ENCODE measurements around the gene BARX1. TPM values are rescaled to one million over a fixed set of nuclear protein-coding genes. Genes with fewer than 3 reads are reported as not detected.

BARX1 gene
- total RNA-seq, 2 donors from 2014 or later: 9.1 TPM; not detected in 1

DNA sequence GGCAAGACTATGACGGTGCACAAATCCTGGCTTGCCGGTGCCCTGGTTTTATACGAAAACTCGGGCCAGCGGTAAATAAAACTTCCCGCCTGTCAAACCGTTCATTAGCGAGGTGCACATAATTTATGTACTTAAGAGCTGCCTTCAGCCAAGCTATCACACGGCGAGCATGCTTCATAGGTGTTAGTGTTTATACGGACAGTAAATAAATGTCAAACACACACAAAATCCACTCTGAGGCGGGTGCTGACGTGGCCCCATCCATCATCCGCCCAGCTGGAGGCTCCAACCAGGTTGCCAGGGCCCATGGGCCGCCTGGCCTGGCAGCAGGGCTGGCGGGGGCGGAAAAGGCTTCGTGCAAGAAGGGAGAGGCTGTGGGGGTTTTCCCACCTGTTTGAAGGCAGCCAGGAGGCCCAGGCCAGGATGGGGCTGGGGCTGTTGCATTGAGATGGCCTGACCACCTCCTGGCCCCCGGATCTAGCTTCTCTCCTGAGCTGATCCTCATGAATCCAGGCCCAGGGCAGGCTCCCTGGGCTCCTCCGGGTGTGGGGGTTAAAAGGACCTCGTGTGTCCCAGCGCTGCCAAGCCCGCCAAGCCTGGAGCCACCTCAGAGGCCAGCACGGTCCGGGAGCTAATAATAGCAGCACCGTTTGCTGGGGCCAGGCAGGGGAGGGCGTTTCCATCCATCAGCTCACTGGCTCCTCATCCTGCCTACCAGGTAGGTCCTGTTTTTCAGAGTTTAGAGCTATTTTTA lies 43.2 kb downstream of the BARX1 start:
- ATAC-seq (no peak), DNase-seq (ENCODE audit: low spot score in 2 of 2) (no peak)
- Mint-ChIP-seq H3K36me3 (no peaks in the 10 kb centered on the region), H3K9me3 (no peaks in the 10 kb centered on the region), H3K27ac (no peak overlapping the region)

DNA sequence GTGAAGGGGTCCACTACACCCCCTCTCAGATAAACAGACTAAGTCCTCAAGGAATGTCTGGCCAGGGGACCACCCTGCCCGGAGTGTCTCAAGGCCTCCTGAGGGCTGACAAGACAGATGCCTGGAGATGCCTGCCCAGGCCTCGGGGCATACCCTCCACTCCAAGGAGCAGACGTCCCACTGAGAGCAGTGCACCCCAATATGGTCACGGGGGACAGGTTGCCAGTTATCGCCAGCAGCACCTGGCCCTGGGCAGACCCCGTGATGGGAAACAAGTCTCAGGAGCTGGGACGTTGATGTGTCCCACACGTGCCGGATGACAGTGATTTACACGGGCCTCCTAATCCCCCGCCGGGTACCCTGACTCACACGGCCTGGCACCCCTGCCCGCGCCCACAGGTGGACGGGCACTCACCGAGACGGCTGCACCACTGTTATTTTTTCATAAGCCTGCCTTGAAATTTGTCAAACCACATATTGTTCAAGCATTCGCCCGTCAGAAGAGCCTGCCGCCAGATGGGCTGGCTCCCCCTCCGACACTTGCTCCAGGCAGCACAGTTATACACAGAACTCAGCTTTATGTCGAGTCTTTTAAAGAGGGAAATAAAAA lies 43.9 kb downstream of the BARX1 start:
- Mint-ChIP-seq H3K36me3 (no peaks in the 10 kb centered on the region), H3K27ac (no peak overlapping the region), H3K9me3 (no peaks in the 10 kb centered on the region)
- DNase-seq (ENCODE audit: low spot score in 2 of 2) (no peak), ATAC-seq (no peak)

DNA sequence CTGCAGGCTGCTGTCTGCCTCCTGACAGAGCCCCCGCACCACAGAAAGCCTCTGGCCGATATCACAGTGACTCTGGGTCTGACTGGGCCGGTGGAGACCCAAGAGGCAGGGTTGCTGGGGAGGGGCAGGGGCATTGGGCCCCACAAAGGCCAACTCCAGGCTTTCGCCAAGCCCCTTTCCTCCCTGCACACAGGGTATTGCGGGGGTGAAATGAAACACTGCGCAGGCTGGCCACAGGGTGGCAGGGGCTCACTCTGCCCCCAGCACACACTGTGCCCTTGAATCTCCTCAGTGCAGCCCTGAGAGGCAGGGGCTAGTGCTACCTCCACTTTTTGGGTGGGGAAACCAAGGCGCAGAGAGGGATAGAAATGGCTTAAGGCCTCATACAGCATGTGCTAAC lies 44.6 kb downstream of the BARX1 start:
- Mint-ChIP-seq H3K36me3 (no peaks in the 10 kb centered on the region), H3K27ac (no peak overlapping the region), H3K9me3 (no peaks in the 10 kb centered on the region)
- ATAC-seq (no peak), DNase-seq (ENCODE audit: low spot score in 2 of 2) (no peak)

DNA sequence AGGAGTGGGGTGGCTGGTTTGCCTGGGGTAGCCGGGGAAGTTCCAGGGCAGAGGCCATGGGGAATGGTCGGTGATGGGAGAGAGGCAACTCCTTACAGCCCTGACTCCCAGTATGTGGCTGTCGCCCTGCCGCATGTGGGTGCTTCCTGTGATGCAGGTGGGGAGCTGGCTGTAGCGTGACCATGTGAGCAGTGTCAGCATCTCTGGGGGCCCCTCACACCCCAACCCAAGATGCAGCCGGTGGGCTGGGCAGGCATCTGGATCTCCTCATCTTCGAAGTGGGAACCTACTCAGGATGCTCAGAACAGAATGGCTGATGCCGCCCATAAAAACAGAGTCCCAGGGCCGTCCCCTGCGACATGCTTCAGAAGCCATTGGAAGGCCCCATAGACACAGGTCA lies 45.0 kb downstream of the BARX1 start:
- ATAC-seq (no peak), DNase-seq (ENCODE audit: low spot score in 2 of 2) (no peak)
- Mint-ChIP-seq H3K27ac (no peak overlapping the region), H3K9me3 (no peaks in the 10 kb centered on the region), H3K36me3 (no peaks in the 10 kb centered on the region)

DNA sequence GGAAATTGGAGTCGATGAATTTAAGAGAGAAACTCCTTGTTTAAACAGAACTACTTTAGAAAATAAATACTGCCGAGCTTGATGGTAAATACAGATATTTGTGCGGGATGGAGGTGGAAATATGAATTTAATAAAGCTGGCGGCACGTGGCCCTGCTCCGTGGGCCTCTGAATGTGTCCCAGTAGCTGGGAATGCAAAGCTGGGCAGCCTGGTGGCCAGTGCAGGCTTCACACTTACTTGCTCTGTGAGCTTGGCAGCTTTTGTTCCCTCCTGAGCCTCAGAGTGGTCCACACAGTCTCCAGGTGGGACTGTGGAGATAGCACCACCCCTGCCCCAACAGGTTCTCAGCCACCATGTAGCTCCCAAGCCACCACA lies 45.9 kb downstream of the BARX1 start:
- ATAC-seq: no peak
- no peak for DNase-seq (ENCODE audit: low spot score in 2 of 2)
- Mint-ChIP-seq H3K27ac (no peak overlapping the region), H3K9me3 (no peaks in the 10 kb centered on the region), H3K36me3 (no peaks in the 10 kb centered on the region)

DNA sequence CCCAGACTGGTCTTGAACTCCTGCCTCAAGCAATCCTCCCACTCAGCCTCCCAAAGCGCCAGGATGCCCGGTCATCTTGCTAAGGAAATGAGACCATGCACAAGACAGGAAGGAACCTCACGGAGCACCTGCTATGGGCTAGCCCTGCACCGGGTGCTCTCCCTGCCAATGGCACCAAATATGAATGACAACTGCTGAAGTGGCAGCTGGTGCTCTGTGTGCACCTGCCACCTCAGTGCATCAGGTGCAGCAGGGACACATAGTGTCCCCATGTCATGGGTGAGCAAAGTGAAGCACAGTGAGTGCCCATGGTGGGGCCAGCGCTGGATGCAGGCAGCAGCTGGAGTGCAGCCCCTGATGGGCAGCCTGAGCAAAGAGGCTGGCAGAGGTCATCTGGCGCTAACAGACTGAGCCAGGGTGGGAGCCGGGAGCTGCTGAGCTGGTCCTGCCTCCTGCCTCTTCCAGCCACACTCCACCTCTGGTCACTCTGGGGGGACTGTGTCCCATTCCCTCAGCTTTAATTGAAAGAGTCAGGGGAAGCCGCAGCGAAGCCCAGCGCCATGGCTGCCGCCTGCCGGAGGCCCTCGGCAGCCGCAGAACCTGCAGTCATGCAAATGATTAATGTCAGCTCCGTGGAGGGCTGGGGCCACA lies 46.4 kb downstream of the BARX1 start:
- no peak for DNase-seq (ENCODE audit: low spot score in 2 of 2)
- no peak for ATAC-seq
- no peaks in the 10 kb centered on the region for H3K36me3 Mint-ChIP-seq
- H3K27ac Mint-ChIP-seq: no peak overlapping the region
- no peaks in the 10 kb centered on the region for H3K9me3 Mint-ChIP-seq

DNA sequence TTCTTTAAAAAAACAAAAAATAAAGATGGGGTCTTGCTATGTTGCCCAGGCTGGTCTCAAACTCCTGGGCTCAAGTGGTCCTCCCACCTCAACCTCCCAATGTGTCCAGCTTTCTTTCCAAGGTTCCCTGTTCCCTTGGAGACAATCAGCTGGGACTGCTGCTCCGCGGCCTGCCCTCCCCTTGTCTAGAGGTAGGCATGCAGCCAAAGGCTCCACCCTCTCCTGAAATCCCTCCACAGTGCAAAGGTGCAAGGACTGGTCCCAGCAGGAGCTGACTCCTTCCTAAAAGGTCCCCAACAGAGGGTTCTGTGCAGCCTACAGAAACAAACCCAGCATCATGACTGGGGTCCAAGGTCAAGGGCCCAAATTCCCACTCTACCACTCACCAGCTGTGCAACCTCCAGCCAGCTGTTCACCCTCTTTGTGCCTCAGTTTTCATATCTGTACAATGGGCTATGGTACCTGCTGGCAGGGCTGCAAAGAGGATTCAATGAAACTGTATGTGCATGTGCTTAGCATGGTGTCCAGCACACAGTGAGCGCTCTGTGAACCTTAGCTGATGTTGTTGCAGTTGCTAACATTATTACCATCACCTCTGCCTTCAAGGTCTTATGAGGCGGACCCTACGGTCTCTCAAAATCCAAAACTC lies 47.5 kb downstream of the BARX1 start:
- H3K36me3 Mint-ChIP-seq: no peaks in the 10 kb centered on the region

DNA sequence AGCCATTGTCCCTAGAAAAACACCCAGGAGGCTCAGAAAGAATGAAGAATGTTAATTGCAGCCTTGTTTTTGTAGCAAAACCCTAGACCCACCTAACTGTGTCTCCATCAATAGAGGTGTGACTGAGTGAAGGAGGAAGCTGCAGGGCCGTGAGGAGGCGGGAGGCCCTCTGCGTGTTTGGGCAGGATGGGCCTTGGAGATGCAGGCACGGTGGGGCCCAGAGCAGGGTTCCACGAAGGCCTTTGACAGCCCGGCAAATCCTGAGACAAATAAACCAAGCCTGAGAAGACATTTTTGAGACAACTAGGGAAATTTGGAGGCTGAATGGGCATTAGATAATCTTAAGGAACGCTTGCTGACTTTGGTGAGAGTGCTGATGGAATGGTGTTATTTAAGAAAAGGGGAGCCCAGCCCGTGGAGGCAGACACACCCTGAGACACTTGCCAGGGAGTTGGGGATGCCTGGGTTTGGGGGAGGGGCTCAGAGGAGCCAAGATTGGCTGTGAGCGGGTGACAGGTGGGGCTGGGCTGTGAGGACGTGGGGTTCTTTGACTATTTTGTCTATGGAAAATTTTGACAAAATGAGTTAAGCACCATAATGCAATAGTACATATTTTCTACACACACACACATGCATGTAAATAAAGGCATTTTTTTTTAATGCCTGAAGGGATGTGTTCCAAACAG lies 48.8 kb downstream of the BARX1 start:
- Mint-ChIP-seq H3K9me3 (no peaks in the 10 kb centered on the region), H3K36me3 (no peaks in the 10 kb centered on the region), H3K27ac (peak overlapping the region in 1 of 2 donors; percentile 50)
- ATAC-seq (no peak), DNase-seq (ENCODE audit: low spot score in 2 of 2) (no peak)

More for the DNA sequence above, 47.5 kb downstream of the BARX1 start:
- DNase-seq (ENCODE audit: low spot score in 2 of 2) (no peak), ATAC-seq (no peak)
- Mint-ChIP-seq H3K27ac (no peak overlapping the region), H3K9me3 (no peaks in the 10 kb centered on the region)

DNA sequence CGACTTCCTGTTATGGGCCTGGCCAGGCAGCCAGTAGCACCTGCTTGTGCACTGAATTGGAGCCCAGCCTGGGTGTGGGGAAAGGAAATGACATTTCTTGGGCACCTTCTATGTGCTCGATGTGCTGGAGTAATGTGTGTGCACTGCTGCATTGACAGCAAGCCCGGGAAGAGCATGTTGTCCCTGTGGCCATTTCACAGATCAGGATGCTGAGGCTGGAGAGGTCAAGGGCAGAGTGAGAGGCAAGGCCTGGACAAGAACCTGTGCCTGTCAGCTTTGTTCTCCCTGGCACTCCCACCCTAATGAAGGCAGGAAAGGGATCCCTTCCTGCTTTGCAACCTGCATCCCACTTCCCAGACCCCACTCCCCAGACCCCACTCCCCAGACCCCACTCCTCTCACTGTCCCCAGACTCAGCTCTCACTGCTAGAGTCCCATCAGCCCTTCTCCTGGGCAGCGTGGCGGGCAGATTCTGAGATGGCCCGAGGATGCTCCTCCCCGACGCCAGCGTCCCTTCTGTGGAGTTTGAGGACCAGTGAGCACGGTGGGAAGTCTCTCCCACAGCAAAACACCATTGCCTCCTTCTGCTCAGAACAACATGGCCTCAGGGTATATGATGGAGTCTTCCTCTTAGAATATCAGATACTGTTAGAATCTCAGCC lies 49.6 kb downstream of the BARX1 start:
- no peak for ATAC-seq
- H3K36me3 Mint-ChIP-seq: peaks cover 0 to under 1% of the 10 kb centered on the region in 2 donors
- no peak overlapping the region for H3K27ac Mint-ChIP-seq
- no peaks in the 10 kb centered on the region for H3K9me3 Mint-ChIP-seq
- DNase-seq (ENCODE audit: low spot score in 2 of 2): no peak

DNA sequence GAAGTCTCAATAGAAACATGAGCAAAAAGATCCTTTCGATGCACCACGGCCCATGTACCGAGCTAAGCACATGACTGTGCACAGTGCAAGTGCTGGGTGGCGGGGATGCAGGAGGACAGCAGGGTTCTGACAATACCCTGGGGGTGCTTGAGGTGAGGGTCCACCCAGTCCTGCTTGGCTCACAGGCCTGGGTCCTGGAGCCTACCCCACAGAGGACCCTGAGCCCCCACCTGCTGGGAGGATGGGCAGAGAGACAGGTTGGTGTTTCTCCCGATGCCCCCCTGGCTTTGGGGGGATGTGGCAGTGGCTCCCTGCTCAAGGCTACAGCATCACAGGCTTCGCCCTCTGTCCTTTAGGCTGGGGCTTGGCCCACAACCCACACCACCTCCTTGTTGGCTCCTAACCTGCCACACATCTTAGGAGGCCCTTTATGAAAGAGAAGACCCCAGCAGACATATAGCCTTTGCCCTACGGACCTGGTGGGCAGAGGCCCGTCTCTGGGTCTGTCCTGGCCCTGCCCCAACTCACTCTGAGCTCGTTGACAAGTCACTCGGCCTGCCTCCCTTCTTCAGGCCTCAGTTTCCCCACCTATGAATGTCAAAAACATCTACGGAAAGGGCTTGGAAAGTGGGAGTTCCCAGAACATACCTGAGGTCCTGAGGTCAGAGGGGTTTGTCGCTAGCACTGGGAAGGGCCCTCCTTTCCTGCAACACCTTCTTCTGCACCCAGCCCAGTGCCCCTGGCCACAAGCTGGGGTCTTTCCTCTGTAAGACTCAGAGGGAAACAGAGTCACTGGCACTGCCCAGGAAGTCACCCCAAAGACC lies 50.3 kb downstream of the BARX1 start:
- ATAC-seq: no peak
- no peak for DNase-seq (ENCODE audit: low spot score in 2 of 2)
- H3K9me3 Mint-ChIP-seq: no peaks in the 10 kb centered on the region
- H3K36me3 Mint-ChIP-seq: peaks cover 6% of the 10 kb centered on the region in 2 donors
- peak overlapping the region in 1 of 2 donors; percentile 65 for H3K27ac Mint-ChIP-seq

DNA sequence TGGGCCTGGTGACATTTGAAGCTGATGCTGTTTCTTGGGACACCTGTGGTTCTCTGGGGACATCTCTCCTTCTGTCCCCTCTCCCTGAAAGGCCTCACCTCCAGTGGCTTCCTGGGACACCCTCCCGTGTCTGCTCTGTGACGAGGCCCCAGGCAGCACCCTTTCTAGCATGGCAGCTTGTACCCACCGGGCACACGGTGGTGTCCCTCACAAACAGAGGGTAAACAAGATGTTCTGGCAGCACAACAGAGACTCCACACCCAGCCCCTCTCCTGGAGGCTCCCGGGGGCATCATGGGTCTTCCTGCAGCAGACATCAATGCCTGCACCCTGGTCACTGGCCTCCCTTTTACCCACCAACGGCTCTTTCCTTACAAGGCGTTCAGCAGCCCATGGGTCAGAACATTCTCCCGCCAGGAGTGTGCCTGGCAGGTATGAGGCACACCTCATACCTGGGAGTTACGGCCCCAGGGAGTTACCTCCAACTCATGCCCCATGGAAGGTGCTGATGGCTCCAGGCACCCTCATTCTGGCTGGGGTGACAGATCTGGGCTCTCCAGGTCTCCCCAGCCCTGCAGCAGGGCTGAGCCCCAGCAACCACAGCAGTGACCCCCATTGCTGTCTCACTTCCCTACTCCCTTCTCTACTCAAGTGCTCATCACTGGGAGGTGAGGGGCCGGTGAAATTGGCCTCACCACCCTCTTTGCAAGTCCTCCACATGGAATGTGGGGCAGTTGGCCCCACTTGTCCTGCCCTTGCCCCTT lies 51.1 kb downstream of the BARX1 start:
- H3K36me3 Mint-ChIP-seq: peaks cover 6 to 8% of the 10 kb centered on the region in 2 donors
- H3K27ac Mint-ChIP-seq: peak overlapping the region in 1 of 2 donors; percentile 65
- no peak for ATAC-seq
- no peak for DNase-seq (ENCODE audit: low spot score in 2 of 2)
- H3K9me3 Mint-ChIP-seq: no peaks in the 10 kb centered on the region

DNA sequence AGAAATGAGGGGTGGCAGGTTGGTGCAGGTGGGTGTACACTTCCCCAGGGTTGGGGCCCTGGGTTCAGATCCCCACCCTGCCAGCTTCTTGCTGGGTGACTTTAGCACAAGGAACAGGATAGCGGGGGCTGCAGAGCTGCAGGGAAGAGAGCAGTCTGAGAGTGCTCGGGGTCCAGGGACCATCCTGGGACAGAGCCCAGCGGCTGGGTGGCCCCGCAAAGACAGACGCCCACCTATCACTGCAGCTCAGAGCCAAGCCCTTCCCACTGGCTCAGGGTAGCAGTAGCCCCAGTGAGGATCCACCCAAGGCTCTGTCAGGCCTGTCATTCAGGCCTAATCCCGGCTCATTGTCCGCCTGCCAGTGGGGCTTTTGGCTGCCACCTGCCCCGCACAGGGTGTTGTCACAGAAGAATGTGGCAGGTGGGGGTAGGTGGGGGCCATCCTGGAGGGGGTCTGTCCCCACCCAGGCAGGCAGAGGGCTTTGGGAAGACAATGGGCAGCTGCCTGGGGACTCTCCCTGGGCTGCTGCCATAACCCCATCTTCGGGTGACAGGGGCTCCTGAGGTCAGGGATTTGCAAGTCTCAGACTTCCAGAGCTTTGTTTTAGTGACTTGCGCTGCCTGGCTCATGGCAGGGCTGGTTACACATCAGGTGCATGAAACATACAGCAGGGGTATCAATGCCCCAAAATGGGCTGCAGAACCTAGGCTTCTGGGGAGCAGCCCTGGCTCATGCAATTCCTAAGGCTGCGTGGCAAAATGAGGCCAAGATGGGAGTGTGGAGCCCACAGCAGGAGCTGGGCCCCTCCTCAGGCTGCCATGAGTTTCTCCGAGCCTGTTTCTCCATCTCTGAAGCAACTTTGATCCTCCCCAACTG lies 52.1 kb downstream of the BARX1 start:
- no peaks in the 10 kb centered on the region for H3K9me3 Mint-ChIP-seq
- DNase-seq (ENCODE audit: low spot score in 2 of 2) (no peak), ATAC-seq (no peak)
- no peak overlapping the region for H3K27ac Mint-ChIP-seq
- peaks cover 6 to 8% of the 10 kb centered on the region in 2 donors for H3K36me3 Mint-ChIP-seq

DNA sequence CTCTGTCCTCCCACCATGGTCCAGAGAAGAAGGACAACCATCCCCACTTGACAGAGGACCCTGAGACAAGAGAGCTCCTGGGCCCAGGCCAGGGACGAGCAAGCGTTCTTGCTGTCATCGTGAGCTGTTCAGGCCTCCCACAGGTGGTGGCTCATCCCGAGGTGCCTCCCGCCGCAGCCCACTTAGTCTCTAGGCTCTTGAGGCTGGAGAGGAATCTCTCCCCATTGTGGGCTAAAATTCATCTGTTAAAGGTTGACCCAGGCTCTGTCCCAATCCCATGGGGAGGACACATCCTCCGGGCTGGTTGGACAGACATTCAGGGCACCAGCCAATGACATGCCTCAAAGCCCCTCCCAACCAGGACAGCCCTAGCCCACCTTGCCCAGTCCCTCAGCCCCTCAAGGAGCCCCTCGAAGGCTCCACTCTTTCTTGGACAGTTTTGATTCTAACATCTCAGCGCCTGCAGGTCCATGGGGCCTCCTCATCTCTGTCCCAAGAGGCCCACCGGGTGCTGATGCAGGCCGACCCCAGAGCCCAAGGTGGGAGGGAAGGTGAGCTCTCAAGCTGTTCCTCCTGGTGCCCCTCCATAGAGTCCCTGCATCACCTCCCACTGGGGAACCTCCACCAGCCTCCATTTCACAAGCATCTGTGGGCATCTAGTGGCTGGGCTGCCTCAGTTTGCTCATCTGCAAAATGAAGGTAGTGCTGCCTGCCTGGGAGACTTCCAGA lies 52.9 kb downstream of the BARX1 start:
- Mint-ChIP-seq H3K9me3 (no peaks in the 10 kb centered on the region), H3K27ac (no peak overlapping the region), H3K36me3 (peaks cover 6 to 8% of the 10 kb centered on the region in 2 donors)
- ATAC-seq (no peak), DNase-seq (ENCODE audit: low spot score in 2 of 2) (peak in 1 of 2 donors; percentile 28)

Data from activated naive CD4-positive, alpha-beta T cell treated with anti-CD3 and anti-CD28 coated beads, Interleukin-2, amount 50 U/mL, for 72 hours (primary cell).